Heart right ventricle (tissue), 16 donors: ENCODE results near the gene FGF19. TPM values are rescaled to one million over a fixed set of nuclear protein-coding genes. Genes with fewer than 3 reads are reported as not detected.

Source experiments
- ATAC-seq, 8 donors: fragments of 200-7000 bp; cut with Tn5 transposase; one replicate each; pipeline ENCODE4 v1.9.1; 2020; ENCODE audit warnings: mild to moderate bottlenecking in 8 of 8, moderate library complexity in 8 of 8, moderate number of reproducible peaks in 1 of 8
- DNase-seq, 2 donors: peaks; one replicate each; pipeline ENCODE4 v3.0.0-alpha.2; 2020
- H3K27ac ChIP-seq, 10 donors: fragments of 200-600 bp; sonication (generic) in 2 of 10; one replicate each; pipeline versions ENCODE4 v1.5.0 to v1.8.0; 2020 to 2022; ENCODE audit warnings: mild to moderate bottlenecking in 3 of 10
- H3K27me3 ChIP-seq, 7 donors: fragments of 200-600 bp; one replicate each; pipeline ENCODE4 v1.8.0; 2021 to 2022; ENCODE audit warnings: mild to moderate bottlenecking in 2 of 7
- H3K36me3 ChIP-seq, 9 donors: fragments of 200-600 bp; sonication (generic) in 1 of 9; one replicate each; pipeline versions ENCODE4 v1.5.0 to v1.8.0; 2020 to 2022; ENCODE audit warnings: mild to moderate bottlenecking in 2 of 9
- H3K4me1 ChIP-seq, 9 donors: fragments of 200-600 bp; sonication (generic) in 1 of 9; one replicate each; pipeline versions ENCODE4 v1.5.0 to v1.8.0; 2020 to 2022; ENCODE audit warnings: mild to moderate bottlenecking in 4 of 9
- H3K4me3 ChIP-seq, 10 donors: fragments of 200-600 bp; sonication (generic) in 2 of 10; one replicate each; pipeline versions ENCODE4 v1.5.0 to v1.8.0; 2020 to 2022; ENCODE audit warnings: mild to moderate bottlenecking in 7 of 10, moderate library complexity in 2 of 10
- H3K9me3 ChIP-seq, 11 donors: fragments of 200-600 bp in 10 of 11; sonication (generic) in 2 of 11; one replicate each; pipeline versions ENCODE4 v1.5.0 to v1.8.0; 2013 to 2022; ENCODE audit warnings: mild to moderate bottlenecking in 2 of 11, control low read depth in 1 of 11, moderate library complexity in 1 of 11
- CTCF ChIP-seq, 9 donors: fragments of 200-600 bp; sonication (generic) in 2 of 9; IDR thresholded peaks; one replicate each; pipeline versions ENCODE4 v1.5.0 to v1.8.0; 2021 to 2022; ENCODE audit warnings: antibody characterized with exemption in 9 of 9, mild to moderate bottlenecking in 5 of 9, moderate library complexity in 1 of 9
- WGBS, 2 donors: extraction: QIAGEN DNeasy Blood & Tissue Kit; methylation state at CpG; one replicate each; pipeline ENCODE4 v1.1.7; 2013; ENCODE audit warnings: inconsistent platforms in 1 of 2; 5-methylcytosine and 5-hydroxymethylcytosine counted together
- intact Hi-C, 10 donors: fragments of 100-400 bp; cut with DNase I; formaldehyde crosslinking; loops; one replicate each; pipeline versions ENCODE4 v1.11.1 to v1.14.2; 2022
- polyA plus RNA-seq, 2 donors: library from polyadenylated mRNA; stranded (reverse); fragments of 200-250 nt; gene quantifications; one replicate each; pipeline ENCODE4 v1.2.3, GENCODE V29; 2013
- total RNA-seq, 10 donors: library from RNA; stranded (reverse); fragmentation: NEBNext Ultra II Directional in 3 of 10; extraction: Animal tissue kit (Norgen Biotek cat#: 25700) in 3 of 10; gene quantifications; one replicate each; pipeline versions ENCODE4 v1.2.1 to v1.2.4, GENCODE V29; 2021 to 2023
- donor health status: Arrhythmogenic right ventricular cardiomyopathy.
- donor health status: ischemic (EF 13 %, LVEDD 7.1; RV severe dilation, severe dysfunction).
- donor health status: healthy with polysubstance abuse.
- donor health status: DM: no; HTN: yes; CAD: no.
- donor health status: DM: no; HTN: no; CAD: no.
- donor health status: ischemic (EF 25% LVEDD 6.9; RV normal size, moderate dysfunction).
- donor health status: ischemic (EF 25% LVEDD 5.7; RV mildly dilated, moderate dysfunction).
- donor health status: healthy.
- donor health status: DM: yes; HTN: yes; CAD: no.
- donor health status: Ischemic cardiomyopathy.
- donor health status: ischemic (EF 35%, LVEDD 5.7; RV mildly dilated, moderate dysfunction).
- donor health status: nonischemic (EF 11% LVEDD 7.7; RV severe dilation, severe dysfunction).
- donor health status: DM: yes; HTN: yes; CAD: no.
- donor health status: PGD.
- donor health status: ischemic (EF 29% LVEDD 5.4; RV normal size, mild dysfunction).
- donor health status: nonischemic (EF 23%, LVEDD 6.1; RV moderate dilation, normal function).

Gene FGF19
- total and polyA plus RNA-seq, 12 donors: not detected

GRCh38 chr11:69750108-69750850, 46.5 kb upstream of the FGF19 start:
- ATAC-seq: no peak
- TF ChIP-seq CTCF (IDR thresholded peaks at IDR 0.05): no peak
- Histone ChIP-seq H3K4me3 (no peak overlapping the region), H3K27me3 (peaks cover 0 to 60% (median 29%) of the 10 kb centered on the region in 7 donors), H3K4me1 (no peaks in the 10 kb centered on the region), H3K9me3 (no peaks in the 10 kb centered on the region), H3K27ac (no peak overlapping the region), H3K36me3 (no peaks in the 10 kb centered on the region)
- 70 to 72% methylated on average over 11 of the region's 11 CpGs for WGBS, 2 donors
- intact Hi-C loops: no loop called here
- no peak for DNase-seq

- TF ChIP-seq CTCF (IDR thresholded peaks at IDR 0.05): no peak
- no peak overlapping the region for H3K27ac ChIP-seq
- no peaks in the 10 kb centered on the region for H3K4me1 ChIP-seq
- H3K27me3 ChIP-seq: peaks cover 0 to 65% (median 30%) of the 10 kb centered on the region in 7 donors
- ATAC-seq (no peak), DNase-seq (no peak)
- no peaks in the 10 kb centered on the region for H3K36me3 ChIP-seq
- H3K4me3 ChIP-seq: no peak overlapping the region
- intact Hi-C loops: no loop called here
- 85 to 88% methylated on average over 11 of the region's 11 CpGs for WGBS, 2 donors
- no peaks in the 10 kb centered on the region for H3K9me3 ChIP-seq
Measured at GRCh38 chr11:69748637-69749036, 44.8 kb upstream of the FGF19 start.

GRCh38 chr11:69746752-69747742, 43.2 kb upstream of the FGF19 start:
- intact Hi-C loops: no loop called here
- 55 to 59% methylated on average over 29 of the region's 29 CpGs for WGBS, 2 donors
- ATAC-seq: no peak

More at GRCh38 chr11:69746752-69747742, 43.2 kb upstream of the FGF19 start:
- DNase-seq: no peak
- H3K36me3 ChIP-seq: no peaks in the 10 kb centered on the region
- peaks cover 0 to 64% (median 22%) of the 10 kb centered on the region in 7 donors for H3K27me3 ChIP-seq
- no peak overlapping the region for H3K27ac ChIP-seq
- H3K9me3 ChIP-seq: no peaks in the 10 kb centered on the region
- TF ChIP-seq CTCF (IDR thresholded peaks at IDR 0.05): no peak
- no peak overlapping the region for H3K4me3 ChIP-seq
- no peaks in the 10 kb centered on the region for H3K4me1 ChIP-seq
